Spinal cord (tissue), 10 donors: ENCODE data around the gene MBD2. TPM values are rescaled to one million over a fixed set of nuclear protein-coding genes. Genes with fewer than 3 reads are reported as not detected.
"Not testable (repeated sequence)": the region's sequence is repeated elsewhere in the genome, so short reads cannot be mapped to it uniquely, and the experiment has no call there.

Experiments used
- DNase-seq, 6 donors: peaks; one replicate each; pipeline versions ENCODE4 v3.0.0 to v3.0.0-alpha.2; 2013 to 2015; ENCODE audit warnings: low spot score in 6 of 6, low read depth in 4 of 6
- H3K27ac ChIP-seq: one replicate; pipeline ENCODE4 v1.5.1; 2013; ENCODE audit warnings: low read depth, low read length, control low read depth
- H3K27me3 ChIP-seq: one replicate; pipeline ENCODE4 v1.6.1; 2013; ENCODE audit warnings: low read length; ENCODE audit not compliant: control insufficient read depth, insufficient read depth
- H3K36me3 ChIP-seq: one replicate; pipeline ENCODE4 v1.6.1; 2013; ENCODE audit warnings: low read length; ENCODE audit not compliant: control insufficient read depth, insufficient read depth
- H3K4me1 ChIP-seq: one replicate; pipeline ENCODE4 v1.6.1; 2013; ENCODE audit warnings: low read length; ENCODE audit not compliant: control insufficient read depth, insufficient read depth
- H3K4me3 ChIP-seq: one replicate; pipeline ENCODE4 v1.5.1; 2013; ENCODE audit warnings: low read depth, low read length, control low read depth
- H3K9me3 ChIP-seq: one replicate; pipeline ENCODE4 v1.6.1; 2013; ENCODE audit warnings: low read length; ENCODE audit not compliant: control insufficient read depth, insufficient read depth
- WGBS: methylation state at CpG from one replicate; pipeline ENCODE4 v1.1.5; 2013; ENCODE audit warnings: missing lambda C conversion rate; ENCODE audit not compliant: insufficient coverage; 5-methylcytosine and 5-hydroxymethylcytosine counted together
- long read RNA-seq, 4 donors: transcript quantifications; one replicate each; lab custom pipeline, GENCODE V29; 2026
- polyA plus RNA-seq, 2 donors: library from polyadenylated mRNA; unstranded; fragments of 120-200 nt; gene quantifications; one replicate each; pipeline ENCODE4 v1.2.1, GENCODE V29; 2013; ENCODE audit not compliant: insufficient read length in 2 of 2
- total RNA-seq, 2 donors: library from RNA; depleted of rRNA in 1 of 2; stranded (reverse); fragments of 120-200 nt in 1 of 2; fragments of >200 nt in 1 of 2; gene quantifications; one replicate each; pipeline versions ENCODE4 v1.2.3 to v1.2.4, GENCODE V29; 2013 to 2014
- donor health status: healthy.

Gene MBD2, protein sequence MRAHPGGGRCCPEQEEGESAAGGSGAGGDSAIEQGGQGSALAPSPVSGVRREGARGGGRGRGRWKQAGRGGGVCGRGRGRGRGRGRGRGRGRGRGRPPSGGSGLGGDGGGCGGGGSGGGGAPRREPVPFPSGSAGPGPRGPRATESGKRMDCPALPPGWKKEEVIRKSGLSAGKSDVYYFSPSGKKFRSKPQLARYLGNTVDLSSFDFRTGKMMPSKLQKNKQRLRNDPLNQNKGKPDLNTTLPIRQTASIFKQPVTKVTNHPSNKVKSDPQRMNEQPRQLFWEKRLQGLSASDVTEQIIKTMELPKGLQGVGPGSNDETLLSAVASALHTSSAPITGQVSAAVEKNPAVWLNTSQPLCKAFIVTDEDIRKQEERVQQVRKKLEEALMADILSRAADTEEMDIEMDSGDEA
- total RNA-seq (10 to 100 TPM; 22.5 to 37.9 TPM), polyA plus RNA-seq (10 to 100 TPM; 43.2 to 46.9 TPM)
- long read RNA-seq, donor 1, full-length matches to known transcripts: 14 of 14 reads
- long read RNA-seq, donor 1, partial matches to known transcripts: 0 of 14 reads
- long read RNA-seq, donor 1, other reads (novel, unspliced or antisense): 0 of 14 reads
- long read RNA-seq, donor 2, full-length matches to known transcripts: 6 of 6 reads
- long read RNA-seq, donor 2, partial matches to known transcripts: 0 of 6 reads
- long read RNA-seq, donor 2, other reads (novel, unspliced or antisense): 0 of 6 reads
- long read RNA-seq, donor 3, full-length matches to known transcripts: 6 of 12 reads
- long read RNA-seq, donor 3, partial matches to known transcripts: 6 of 12 reads
- long read RNA-seq, donor 3, other reads (novel, unspliced or antisense): 0 of 12 reads
- long read RNA-seq, donor 4, full-length matches to known transcripts: 25 of 32 reads
- long read RNA-seq, donor 4, partial matches to known transcripts: 7 of 32 reads
- long read RNA-seq, donor 4, other reads (novel, unspliced or antisense): 0 of 32 reads

GRCh38 chr18:54224379-54225014, at the start of gene MBD2:
MBD2 (minus strand) TSS chr18:54224669; CDS start chr18:54224559, 110 bp downstream.
- no peaks in the 10 kb centered on the region for H3K36me3 ChIP-seq
- 0% methylated on average over 57 of the region's 66 CpGs for WGBS
- peak within 1 kb of the TSS; percentile 17 for H3K27ac ChIP-seq

GRCh38 chr18:54269893-54270844, 45.7 kb upstream of the MBD2 start:
- H3K9me3 ChIP-seq: no peaks in the 10 kb centered on the region
- no peaks in the 10 kb centered on the region for H3K27me3 ChIP-seq
- DNase-seq: peak in 3 of 6 donors; percentile 36 to 62 (median 45)
- peak overlapping the region; percentile 62 for H3K4me3 ChIP-seq
- 2% methylated on average over 17 of the region's 27 CpGs for WGBS
- H3K36me3 ChIP-seq: no peaks in the 10 kb centered on the region
- peak overlapping the region; percentile 85 for H3K27ac ChIP-seq
- H3K4me1 ChIP-seq: peaks cover 16% of the 10 kb centered on the region

More at GRCh38 chr18:54224379-54225014, at the start of gene MBD2:
- no peaks in the 10 kb centered on the region for H3K9me3 ChIP-seq
- H3K27me3 ChIP-seq: no peaks in the 10 kb centered on the region
- peak; percentile 87 to 99 (median 93) for DNase-seq
- H3K4me1 ChIP-seq: peaks cover 8% of the 10 kb centered on the region
- H3K4me3 ChIP-seq: peak within 1 kb of the TSS; percentile 61

DNA sequence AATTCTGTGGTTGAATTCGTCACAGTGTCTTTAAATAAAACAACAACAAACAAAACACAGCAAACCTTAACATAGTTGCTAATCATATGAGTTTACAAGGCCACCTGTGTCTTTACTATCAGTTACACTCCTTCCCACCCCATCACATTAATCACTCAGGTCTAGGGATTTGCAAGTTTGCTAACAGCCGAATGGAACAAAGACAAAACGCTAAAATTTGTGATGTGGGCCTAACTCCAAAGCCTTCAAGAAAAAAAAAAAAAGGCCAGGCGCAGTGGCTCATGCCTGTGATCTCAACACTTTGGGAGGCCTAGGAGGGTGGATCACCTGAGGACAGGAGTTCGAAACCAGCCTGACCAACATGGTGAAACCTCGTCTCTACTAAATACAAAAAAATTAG, 44.3 kb upstream of the MBD2 start:
- H3K4me1 ChIP-seq: peaks cover 16% of the 10 kb centered on the region
- H3K4me3 ChIP-seq: peak overlapping the region; percentile 62
- H3K27me3 ChIP-seq: no peaks in the 10 kb centered on the region
- H3K9me3 ChIP-seq: no peaks in the 10 kb centered on the region
- H3K36me3 ChIP-seq: no peaks in the 10 kb centered on the region
- 60% methylated on average over 3 of the region's 6 CpGs for WGBS
- H3K27ac ChIP-seq: peak overlapping the region; percentile 85
- DNase-seq: peak in 1 of 6 donors; percentile 25

- peak in 2 of 6 donors; percentile 28 to 62 for DNase-seq
- no peaks in the 10 kb centered on the region for H3K27me3 ChIP-seq
- H3K36me3 ChIP-seq: no peaks in the 10 kb centered on the region
- H3K4me1 ChIP-seq: peaks cover 16% of the 10 kb centered on the region
- H3K27ac ChIP-seq: no peak overlapping the region
- no peaks in the 10 kb centered on the region for H3K9me3 ChIP-seq
- H3K4me3 ChIP-seq: no peak overlapping the region
- 31% methylated on average over 3 of the region's 7 CpGs for WGBS
Observed at GRCh38 chr18:54267701-54268100, 43.2 kb upstream of the MBD2 start.

DNA sequence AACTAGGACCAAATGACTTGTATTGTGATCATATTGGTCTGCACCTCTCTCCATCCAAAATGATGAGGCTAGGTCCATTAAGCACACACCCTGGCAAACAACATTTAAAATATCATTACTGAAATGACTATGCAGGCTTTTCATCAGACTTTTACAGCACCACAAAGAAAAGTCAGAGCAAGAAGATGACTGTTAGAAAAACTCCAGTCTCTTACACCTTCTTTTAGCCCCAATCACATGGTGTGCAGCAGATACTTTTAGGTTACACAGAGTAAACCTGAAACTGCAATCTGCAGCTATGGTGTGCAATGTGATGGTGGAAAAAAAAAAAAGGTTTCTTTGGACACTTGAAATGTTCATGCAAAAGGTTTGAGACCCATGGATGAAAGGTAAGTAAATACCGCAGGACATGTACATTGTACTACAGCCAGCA, 39.5 kb upstream of the MBD2 start:
- Histone ChIP-seq H3K4me1 (peaks cover 7% of the 10 kb centered on the region), H3K27me3 (no peaks in the 10 kb centered on the region), H3K4me3 (no peak overlapping the region), H3K36me3 (no peaks in the 10 kb centered on the region), H3K9me3 (no peaks in the 10 kb centered on the region), H3K27ac (no peak overlapping the region)
- no CpG with 5 or more reads among the region's 1 CpG for WGBS
- no peak for DNase-seq

- no peak overlapping the region for H3K27ac ChIP-seq
- H3K4me1 ChIP-seq: no peaks in the 10 kb centered on the region
- 100% methylated on average over 2 of the region's 3 CpGs for WGBS
- no peaks in the 10 kb centered on the region for H3K36me3 ChIP-seq
- H3K4me3 ChIP-seq: no peak overlapping the region
- no peak for DNase-seq
- no peaks in the 10 kb centered on the region for H3K9me3 ChIP-seq
- H3K27me3 ChIP-seq: no peaks in the 10 kb centered on the region
Observed at GRCh38 chr18:54261894-54262293, 37.4 kb upstream of the MBD2 start.

DNA sequence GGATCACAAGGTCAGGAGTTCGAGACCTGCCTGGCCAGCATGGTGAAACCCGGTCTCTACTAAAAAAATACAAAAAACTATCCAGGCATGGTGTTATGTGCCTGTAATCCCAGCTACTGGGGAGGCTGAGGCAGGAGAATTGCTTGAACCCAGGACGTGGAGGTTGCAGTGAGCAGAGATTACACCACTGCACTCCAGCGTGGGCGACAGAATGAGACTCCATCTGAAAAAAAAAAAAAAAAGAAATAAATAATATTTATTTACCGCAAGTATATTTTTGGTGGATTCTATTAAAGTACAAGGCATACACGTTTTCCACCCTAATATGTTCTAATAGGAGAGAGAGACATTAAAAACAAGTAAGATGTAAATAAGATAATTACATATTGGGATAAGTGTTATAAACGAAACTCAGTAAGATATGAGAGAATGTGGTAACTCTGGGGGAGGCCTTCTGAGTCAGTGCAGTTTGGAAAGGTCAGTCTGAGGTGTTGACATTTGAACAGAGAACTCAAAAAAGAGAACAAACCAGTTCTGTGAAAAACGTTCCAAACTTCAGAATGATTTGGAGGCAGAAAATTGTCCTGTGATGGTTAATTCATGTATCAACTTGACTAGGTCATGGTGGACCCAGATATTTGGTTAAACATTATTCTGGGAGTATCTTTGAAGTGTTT, 36.1 kb upstream of the MBD2 start:
- H3K9me3 ChIP-seq: no peaks in the 10 kb centered on the region
- H3K4me1 ChIP-seq: no peaks in the 10 kb centered on the region
- 85% methylated on average over 3 of the region's 9 CpGs for WGBS
- H3K27ac ChIP-seq: no peak overlapping the region
- H3K4me3 ChIP-seq: no peak overlapping the region
- no peaks in the 10 kb centered on the region for H3K27me3 ChIP-seq
- DNase-seq: no peak
- H3K36me3 ChIP-seq: no peaks in the 10 kb centered on the region

DNA sequence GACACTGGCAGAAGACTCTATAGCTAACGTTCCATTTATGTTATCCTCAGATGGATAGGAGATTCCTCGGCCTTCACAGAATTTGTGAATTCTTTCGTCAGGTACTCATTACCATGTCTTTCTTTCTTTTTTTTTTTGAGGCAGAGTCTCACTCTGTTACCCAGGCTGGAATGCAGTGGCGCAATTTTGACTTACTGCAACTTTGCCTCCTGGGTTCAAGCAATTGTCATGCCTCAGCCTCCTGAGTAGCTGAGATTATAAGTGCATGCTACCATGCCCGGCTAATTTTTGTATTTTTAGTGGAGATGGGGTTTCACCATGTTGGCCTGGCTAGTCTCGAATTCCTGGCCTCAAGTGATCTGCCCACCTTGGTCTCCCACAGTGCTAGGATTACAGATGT, 33.3 kb upstream of the MBD2 start:
- 82% methylated on average over 3 of the region's 6 CpGs for WGBS
- H3K9me3 ChIP-seq, H3K4me1 ChIP-seq, DNase-seq, H3K36me3 ChIP-seq, H3K27ac ChIP-seq, H3K4me3 ChIP-seq, H3K27me3 ChIP-seq: not testable (repeated sequence)
